Measurements from ENCODE around the gene STK11IP. TPM values are rescaled to one million over a fixed set of nuclear protein-coding genes. Genes with fewer than 3 reads are reported as not detected.

Gene STK11IP
- total and polyA plus RNA-seq, 9 of the 15 experiments (the other 6 are each of a cell fraction or from before 2014, with no cell fraction given): 0.52 to 21.7 (median 5.6) TPM

GRCh38 chr2:219556413-219556812 lies 41.2 kb upstream of the STK11IP start:
- Histone ChIP-seq H3K9me1 (ENCODE audit: control insufficient read depth, insufficient read depth, low read length) (no peaks in the 10 kb centered on the region), H3K9ac (ENCODE audit: insufficient read depth in 1 of 2, low read depth in 2 of 2, low read length in 2 of 2) (no peak overlapping the region), H3K4me3 (no peak overlapping the region), H3K27ac (ENCODE audit: extremely low read depth, low read depth, low read length) (no peak overlapping the region), H4K20me1 (replicated peaks; ENCODE audit: control insufficient read depth, insufficient read depth, low read length) (no peaks in the 10 kb centered on the region), H3K79me2 (ENCODE audit: control insufficient read depth, insufficient read depth, low read length) (no peaks in the 10 kb centered on the region), H2AFZ (ENCODE audit: low read depth, low read length) (no peak overlapping the region), H3K9me3 (replicated peaks; ENCODE audit: control insufficient read depth, insufficient read depth, low read depth, low read length) (no peaks in the 10 kb centered on the region), H3K36me3 (ENCODE audit: control insufficient read depth, insufficient read depth, low read length) (no peaks in the 10 kb centered on the region), H3K4me2 (ENCODE audit: insufficient read depth, low read length) (no peak overlapping the region), H3K27me3 (ENCODE audit: control insufficient read depth in 2 of 2, insufficient read depth in 2 of 2, low read length in 2 of 2) (peaks cover 0 to 8% of the 10 kb centered on the region in 2 experiments; a peak in 3 of 5 replicates), H3K4me1 (replicated peaks in 1 of 2; ENCODE audit: control insufficient read depth in 2 of 2, insufficient read depth in 2 of 2, low read length in 2 of 2) (peaks cover 2 to 54% of the 10 kb centered on the region in 2 experiments; a peak in 3 of 5 replicates)
- no peak for FAIRE-seq
- WGBS (ENCODE audit: insufficient coverage, low coverage, missing lambda C conversion rate): 43% methylated on average over 14 of the region's 19 CpGs
- in situ Hi-C loops (cut with MboI): no loop called here
- BruUV-seq (replicated peaks): no TSS peak
- CTCF ChIA-PET (ENCODE audit: low intra/inter-chr PET ratio): no interaction called here
- POLR2A ChIA-PET: no interaction called here
- intact Hi-C loops (cut with micrococcal nuclease): no loop called here
- DNase-seq (ENCODE audit: extremely low read depth in 1 of 4, low spot score in 3 of 4): no peak
- no peak for ATAC-seq
- TF ChIP-seq, protein P1, sequence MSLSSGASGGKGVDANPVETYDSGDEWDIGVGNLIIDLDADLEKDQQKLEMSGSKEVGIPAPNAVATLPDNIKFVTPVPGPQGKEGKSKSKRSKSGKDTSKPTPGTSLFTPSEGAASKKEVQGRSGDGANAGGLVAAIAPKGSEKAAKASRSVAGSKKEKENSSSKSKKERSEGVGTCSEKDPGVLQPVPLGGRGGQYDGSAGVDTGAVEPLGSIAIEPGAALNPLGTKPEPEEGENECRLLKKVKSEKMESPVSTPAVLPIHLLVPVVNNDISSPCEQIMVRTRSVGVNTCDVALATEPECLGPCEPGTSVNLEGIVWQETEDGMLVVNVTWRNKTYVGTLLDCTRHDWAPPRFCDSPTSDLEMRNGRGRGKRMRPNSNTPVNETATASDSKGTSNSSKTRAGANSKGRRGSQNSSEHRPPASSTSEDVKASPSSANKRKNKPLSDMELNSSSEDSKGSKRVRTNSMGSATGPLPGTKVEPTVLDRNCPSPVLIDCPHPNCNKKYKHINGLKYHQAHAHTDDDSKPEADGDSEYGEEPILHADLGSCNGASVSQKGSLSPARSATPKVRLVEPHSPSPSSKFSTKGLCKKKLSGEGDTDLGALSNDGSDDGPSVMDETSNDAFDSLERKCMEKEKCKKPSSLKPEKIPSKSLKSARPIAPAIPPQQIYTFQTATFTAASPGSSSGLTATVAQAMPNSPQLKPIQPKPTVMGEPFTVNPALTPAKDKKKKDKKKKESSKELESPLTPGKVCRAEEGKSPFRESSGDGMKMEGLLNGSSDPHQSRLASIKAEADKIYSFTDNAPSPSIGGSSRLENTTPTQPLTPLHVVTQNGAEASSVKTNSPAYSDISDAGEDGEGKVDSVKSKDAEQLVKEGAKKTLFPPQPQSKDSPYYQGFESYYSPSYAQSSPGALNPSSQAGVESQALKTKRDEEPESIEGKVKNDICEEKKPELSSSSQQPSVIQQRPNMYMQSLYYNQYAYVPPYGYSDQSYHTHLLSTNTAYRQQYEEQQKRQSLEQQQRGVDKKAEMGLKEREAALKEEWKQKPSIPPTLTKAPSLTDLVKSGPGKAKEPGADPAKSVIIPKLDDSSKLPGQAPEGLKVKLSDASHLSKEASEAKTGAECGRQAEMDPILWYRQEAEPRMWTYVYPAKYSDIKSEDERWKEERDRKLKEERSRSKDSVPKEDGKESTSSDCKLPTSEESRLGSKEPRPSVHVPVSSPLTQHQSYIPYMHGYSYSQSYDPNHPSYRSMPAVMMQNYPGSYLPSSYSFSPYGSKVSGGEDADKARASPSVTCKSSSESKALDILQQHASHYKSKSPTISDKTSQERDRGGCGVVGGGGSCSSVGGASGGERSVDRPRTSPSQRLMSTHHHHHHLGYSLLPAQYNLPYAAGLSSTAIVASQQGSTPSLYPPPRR (CRISPR knock-in tag; IDR thresholded peaks at IDR 0.05; ENCODE audit: borderline replicate concordance): no peak
- TF ChIP-seq ZNF277 (CRISPR knock-in tag; IDR thresholded peaks at IDR 0.05; ENCODE audit: borderline replicate concordance) (no peak), MXI1 (IDR thresholded peaks at IDR 0.05; ENCODE audit: low read depth, low read length) (no peak), MYNN (IDR thresholded peaks at IDR 0.05) (no peak), MYNN (CRISPR knock-in tag; IDR thresholded peaks at IDR 0.05) (no peak), KAT7 (CRISPR knock-in tag; IDR thresholded peaks at IDR 0.05; ENCODE audit: borderline replicate concordance) (no peak), GATAD2B (IDR thresholded peaks at IDR 0.05; ENCODE audit: borderline replicate concordance) (no peak), ETV5 (CRISPR knock-in tag; IDR thresholded peaks at IDR 0.05; ENCODE audit: low read depth) (no peak), CREBBP (IDR thresholded peaks at IDR 0.05; ENCODE audit: low read depth, low read length) (no peak), MYBL2 (IDR thresholded peaks at IDR 0.05; ENCODE audit: low read depth) (no peak), MYBL2 (CRISPR knock-in tag; IDR thresholded peaks at IDR 0.05; ENCODE audit: borderline replicate concordance) (no peak), FOXP1 (CRISPR knock-in tag; IDR thresholded peaks at IDR 0.05) (no peak), ZNF695 (CRISPR knock-in tag; IDR thresholded peaks at IDR 0.05) (no peak), FOXA1 (IDR thresholded peaks at IDR 0.05; ENCODE audit: borderline replicate concordance) (no peak), ZNF23 (CRISPR knock-in tag; IDR thresholded peaks at IDR 0.05) (no peak)

All from K562 (cell line).